ENCODE results near the gene BRD4.

- TF ChIP-seq CTCF (optimal IDR thresholded peaks at IDR 0.05 in 1 of 3, IDR thresholded peaks at IDR 0.05 in 1 of 3, conservative IDR thresholded peaks at IDR 0.05 in 1 of 3; ENCODE audit: extremely low read depth in 1 of 3, insufficient read depth in 2 of 3, low read length in 3 of 3) (no peak), EZH2 (IDR thresholded peaks at IDR 0.05; ENCODE audit: low read length) (no peak)
These were observed 25.2 kb downstream of the BRD4 start for GRCh38 chr19:15307169-15307568.
